Skeletal muscle cell (primary cell): ENCODE results near the gene MTRF1L.
"Not testable (repeated sequence)": the region's sequence is repeated elsewhere in the genome, so short reads cannot be mapped to it uniquely, and the experiment has no call there.

Experiments
- DNase-seq: peaks from one replicate; pipeline ENCODE4 v3.0.0-alpha.2; 2010; ENCODE audit warnings: low read depth
- H3K4me3 ChIP-seq: 2 replicates; pipeline ENCODE4 v1.5.1; 2011; ENCODE audit warnings: low read depth, mild to moderate bottlenecking, control low read depth, low read length, moderate library complexity

The MTRF1L gene

GRCh38 chr6:153013438-153013837, 10.9 kb upstream of the MTRF1L start:
- H3K4me3 ChIP-seq: no peak overlapping the region
- DNase-seq: no peak

- DNase-seq: no peak
- no peak overlapping the region for H3K4me3 ChIP-seq
Observed at GRCh38 chr6:153012856-153013255, 10.3 kb upstream of the MTRF1L start.

DNA sequence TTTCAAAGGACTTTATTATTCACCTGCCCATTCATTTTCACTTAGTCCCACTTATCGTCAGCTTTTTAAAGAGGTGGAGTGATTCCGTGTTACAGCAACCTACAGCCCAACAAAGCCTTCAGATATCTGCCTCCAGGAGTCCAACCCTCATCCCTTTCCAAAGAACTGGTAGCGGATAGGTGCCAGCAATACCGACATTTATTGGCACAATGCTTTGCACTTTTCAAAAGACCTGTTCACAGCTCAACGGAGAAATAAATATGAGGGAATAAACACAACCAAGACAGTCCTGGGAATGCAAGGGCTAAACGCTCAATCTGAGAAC, 819 bp upstream of the MTRF1L start:
- DNase-seq: no peak
- H3K4me3 ChIP-seq: peak overlapping the region; percentile 91

DNA sequence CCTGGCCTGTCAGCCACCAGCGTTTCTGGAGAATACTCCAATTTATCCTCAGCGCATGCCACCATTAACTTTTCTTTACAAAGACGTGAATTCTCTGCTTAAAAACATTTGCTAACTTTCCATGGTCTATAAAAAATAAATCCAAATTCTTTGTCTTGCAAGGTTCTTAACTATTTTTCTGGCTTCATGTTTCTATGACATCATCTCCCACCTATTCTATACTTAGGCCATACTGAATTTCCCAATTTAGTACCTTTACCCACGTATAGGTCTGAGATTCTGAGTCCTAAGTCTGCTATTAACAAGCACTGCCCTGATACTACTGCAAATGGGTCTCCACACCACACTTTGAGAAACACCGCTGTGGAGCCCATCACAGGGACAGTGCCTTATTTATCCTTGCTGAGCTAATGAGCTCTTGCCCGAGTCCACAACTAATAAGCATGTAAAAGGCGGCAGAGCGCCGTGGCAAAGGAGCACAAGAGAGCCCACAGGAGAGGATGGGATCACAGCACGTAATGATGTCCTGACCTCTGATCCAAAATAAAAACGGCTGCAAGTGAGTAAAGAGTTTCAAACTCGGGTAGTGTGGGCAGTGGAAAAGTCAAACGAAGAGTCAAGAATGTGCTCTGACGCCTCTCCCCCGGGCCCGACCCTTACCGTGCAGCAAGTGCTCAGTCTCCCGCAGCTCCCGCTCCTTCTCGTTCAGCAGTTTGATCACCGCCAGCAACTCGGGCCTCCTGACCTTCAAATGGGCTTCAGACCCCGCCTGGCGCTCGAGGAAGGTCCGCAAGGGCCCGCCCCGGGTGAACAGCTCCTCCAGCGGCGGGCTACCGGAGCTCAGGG, 519 bp downstream of the MTRF1L start:
- no peak for DNase-seq
- peak overlapping the region; percentile 91 for H3K4me3 ChIP-seq

GRCh38 chr6:153000790-153001189, 1.7 kb downstream of the MTRF1L start:
- not testable (repeated sequence) for DNase-seq
- peak overlapping the region; percentile 91 for H3K4me3 ChIP-seq

GRCh38 chr6:153000243-153000642, 2.3 kb downstream of the MTRF1L start:
- DNase-seq: no peak
- H3K4me3 ChIP-seq: no peak overlapping the region

DNA sequence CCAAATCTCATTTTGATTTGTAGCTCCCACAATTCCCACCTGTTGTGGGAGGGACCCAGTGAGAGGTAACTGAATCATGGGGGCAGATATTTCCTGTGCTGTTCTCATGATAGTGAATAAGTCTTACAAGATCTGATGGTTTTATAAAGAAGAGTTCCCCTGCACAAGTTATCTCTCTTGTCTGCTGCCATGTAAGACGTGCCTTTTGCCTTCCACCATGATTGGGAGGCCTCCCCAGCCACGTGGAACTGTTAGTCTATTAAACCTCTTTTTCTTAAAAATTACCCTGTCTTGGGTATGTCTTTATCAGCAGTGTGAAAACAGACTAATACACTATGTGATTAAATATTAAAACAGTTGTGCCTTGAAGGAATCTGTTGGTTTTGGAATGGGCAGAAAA, 3.0 kb downstream of the MTRF1L start:
- H3K4me3 ChIP-seq, DNase-seq: not testable (repeated sequence)

DNA sequence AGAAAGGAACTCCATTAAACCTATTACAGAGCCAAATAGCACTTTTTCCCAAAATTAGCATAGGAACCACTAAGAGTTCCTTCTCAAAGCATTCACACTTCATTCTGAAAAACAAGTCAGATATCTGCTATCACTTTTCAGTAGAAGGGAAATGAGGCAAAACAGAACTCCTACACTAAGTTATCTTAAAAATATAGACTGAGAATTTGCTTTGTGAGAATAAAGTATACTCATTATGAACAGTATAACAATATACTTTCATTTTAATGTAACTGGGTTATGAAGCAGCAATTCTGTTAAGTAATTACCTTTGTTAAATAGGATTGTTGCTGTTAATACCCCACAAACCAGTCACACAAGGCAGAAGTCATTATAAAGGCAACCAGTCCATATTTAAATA, 8.7 kb downstream of the MTRF1L start:
- no peak for DNase-seq
- no peak overlapping the region for H3K4me3 ChIP-seq

GRCh38 chr6:152993431-152993830, 9.1 kb downstream of the MTRF1L start:
- DNase-seq: no peak

GRCh38 chr6:152986978-152987377, 15.5 kb downstream of the MTRF1L start:
- no peak overlapping the region for H3K4me3 ChIP-seq
- DNase-seq: no peak

More at GRCh38 chr6:152993431-152993830, 9.1 kb downstream of the MTRF1L start:
- no peak overlapping the region for H3K4me3 ChIP-seq

GRCh38 chr6:152985300-152985699, 17.2 kb downstream of the MTRF1L start:
- not testable (repeated sequence) for DNase-seq, H3K4me3 ChIP-seq

DNA sequence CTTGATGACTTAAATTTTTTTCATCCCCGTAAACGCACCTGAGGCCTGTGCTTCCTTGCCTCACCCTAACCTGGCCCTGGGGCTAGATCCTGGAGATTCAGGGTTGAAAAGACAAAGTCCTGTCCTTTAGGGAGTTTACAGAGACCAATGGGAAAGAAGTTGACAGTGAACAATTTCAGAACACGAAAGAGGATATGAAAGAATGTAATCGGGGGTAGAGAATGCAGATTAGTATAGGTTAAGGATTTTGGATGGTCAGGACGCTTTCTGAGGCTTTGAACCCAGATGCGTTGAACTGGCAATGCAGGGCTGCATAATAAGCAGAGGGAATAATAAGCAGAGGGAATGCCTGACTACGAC, 18.0 kb downstream of the MTRF1L start:
- no peak for DNase-seq
- H3K4me3 ChIP-seq: peak overlapping the region; percentile 92

- peak; percentile 43 for DNase-seq
- H3K4me3 ChIP-seq: peak overlapping the region; percentile 92
Observed at GRCh38 chr6:152983637-152984512, 18.6 kb downstream of the MTRF1L start.

DNA sequence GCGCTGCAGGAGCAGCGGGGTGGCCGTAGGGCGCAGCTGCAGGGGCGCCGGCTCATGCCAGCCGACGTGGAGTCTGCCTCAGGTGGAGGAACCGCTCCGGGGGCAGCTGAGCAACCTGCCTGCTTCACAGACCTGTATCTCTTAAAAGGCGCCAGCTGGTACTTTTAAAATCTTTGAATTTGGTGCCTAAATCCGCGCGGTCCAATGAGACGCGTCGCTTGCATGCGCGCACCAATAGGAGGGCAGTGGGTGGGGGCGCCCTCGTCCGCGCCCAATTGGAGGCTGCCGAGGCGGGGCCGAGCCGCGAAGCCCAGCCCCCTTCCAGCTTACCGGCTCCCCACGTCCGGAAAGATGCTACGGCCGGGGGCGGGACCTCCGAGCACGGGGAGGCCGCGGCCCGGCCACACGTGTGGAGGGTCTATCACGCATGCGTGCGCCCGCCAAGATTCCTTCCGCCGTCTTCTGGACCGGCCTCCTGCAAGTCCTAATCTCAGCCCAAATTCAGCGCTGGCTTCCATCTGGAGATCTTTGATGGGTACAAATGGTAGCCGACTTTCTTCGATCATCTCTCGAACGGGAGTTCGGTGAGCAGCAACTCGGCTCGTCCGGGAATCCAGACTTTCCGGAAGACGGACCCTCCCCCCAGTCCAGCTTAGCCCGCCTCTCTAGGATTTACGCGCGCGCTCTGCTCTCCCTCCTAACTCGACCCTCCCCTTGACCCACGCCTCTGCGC, 19.4 kb downstream of the MTRF1L start, which contains the start of gene FBXO5:
FBXO5 (minus strand) TSS at position 138 of the 733 bp plus-strand sequence; CDS start at position 56, 82 bp downstream.
- H3K4me3 ChIP-seq: peak within 1 kb of the TSS; percentile 92
- DNase-seq: peak; percentile 96

- peak overlapping the region; percentile 92 for H3K4me3 ChIP-seq
- DNase-seq: no peak
Observed at GRCh38 chr6:152981989-152982903, 20.3 kb downstream of the MTRF1L start.

DNA sequence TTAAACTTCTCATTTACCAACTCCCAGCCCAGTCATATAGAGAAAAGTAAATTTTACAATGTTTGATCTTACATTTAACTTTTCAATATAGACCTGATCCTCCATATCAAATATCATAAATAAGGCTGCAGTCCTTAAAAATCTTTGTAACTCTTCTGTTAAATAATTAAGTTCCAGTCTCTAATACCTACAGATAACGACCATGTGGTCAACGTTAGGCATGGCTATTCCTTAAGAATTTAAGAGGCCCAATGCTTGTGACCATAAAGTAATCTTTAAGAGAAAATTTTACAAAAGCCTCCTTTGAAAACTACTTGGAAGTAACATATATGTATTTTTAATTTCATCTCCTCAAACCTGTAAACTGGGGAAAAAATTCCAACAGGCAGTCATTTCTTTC, 21.3 kb downstream of the MTRF1L start:
- no peak for DNase-seq

GRCh38 chr6:152980656-152981055, 21.9 kb downstream of the MTRF1L start:
- H3K4me3 ChIP-seq: peak overlapping the region; percentile 92
- DNase-seq: no peak

More for the DNA sequence above, 21.3 kb downstream of the MTRF1L start:
- H3K4me3 ChIP-seq: peak overlapping the region; percentile 92

GRCh38 chr6:152979116-152979515, 23.4 kb downstream of the MTRF1L start:
- no peak for DNase-seq
- no peak overlapping the region for H3K4me3 ChIP-seq

DNA sequence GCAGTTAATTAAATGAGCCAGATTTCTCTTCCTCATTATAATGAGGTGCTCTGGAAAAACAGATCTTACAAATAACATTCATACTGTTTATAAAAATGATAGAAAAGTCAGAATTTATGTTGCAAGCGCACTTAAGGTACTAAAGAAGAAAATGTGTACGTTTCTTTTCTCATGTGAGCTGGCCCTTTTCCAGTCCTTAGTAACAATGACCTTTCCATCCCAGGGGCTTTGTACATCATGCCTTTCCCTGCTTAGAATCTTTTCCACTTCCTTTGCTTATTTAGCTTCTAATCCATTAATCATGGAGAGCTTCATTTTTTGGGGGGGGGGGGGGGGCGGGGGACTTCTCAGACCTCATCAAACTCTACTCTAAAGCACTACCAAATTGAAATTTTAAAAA, 24.5 kb downstream of the MTRF1L start:
- H3K4me3 ChIP-seq: no peak overlapping the region

More for the DNA sequence above, 24.5 kb downstream of the MTRF1L start:
- no peak for DNase-seq
